ENCODE data around the gene ACOX3. TPM values are rescaled to one million over a fixed set of nuclear protein-coding genes. Genes with fewer than 3 reads are reported as not detected.
"Not testable (repeated sequence)": the region's sequence is repeated elsewhere in the genome, so short reads cannot be mapped to it uniquely, and the experiment has no call there.

ACOX3 gene
- total and polyA plus RNA-seq, 9 donors: 10.1 to 32.4 (median 21.3) TPM

GRCh38 chr4:8422327-8422726 lies 18.2 kb downstream of the ACOX3 start:
- 72 to 75% (median 75%) methylated on average over 4 of the region's 4 CpGs for WGBS, 3 donors
- no peak for TF ChIP-seq POLR2A (IDR thresholded peaks at IDR 0.05)
- TF ChIP-seq CTCF (IDR thresholded peaks at IDR 0.05): no peak
- TF ChIP-seq EP300 (IDR thresholded peaks at IDR 0.05): no peak
- no peak overlapping the region for H3K4me3 ChIP-seq
- H3K9me3 ChIP-seq: no peaks in the 10 kb centered on the region
- intact Hi-C loops (cut with DNase I): no loop called here
- DNase-seq: no peak
- peaks cover 3% of the 10 kb centered on the region for H3K4me1 ChIP-seq (ENCODE audit: insufficient read depth)
- H3K27ac ChIP-seq: no peak overlapping the region
- H3K36me3 ChIP-seq: no peaks in the 10 kb centered on the region
- H3K27me3 ChIP-seq: no peaks in the 10 kb centered on the region

- H3K4me3 ChIP-seq; H3K36me3 ChIP-seq; H3K27me3 ChIP-seq; H3K4me1 ChIP-seq (ENCODE audit: insufficient read depth); DNase-seq; H3K27ac ChIP-seq; intact Hi-C loops (cut with DNase I); H3K9me3 ChIP-seq: not testable (repeated sequence)
Measured at GRCh38 chr4:8420151-8420550, 20.4 kb downstream of the ACOX3 start.

GRCh38 chr4:8419222-8420041 lies 21.1 kb downstream of the ACOX3 start:
- H3K4me1 ChIP-seq (ENCODE audit: insufficient read depth): no peaks in the 10 kb centered on the region
- DNase-seq: no peak
- intact Hi-C loops (cut with DNase I): no loop called here

GRCh38 chr4:8417071-8417614 lies 23.4 kb downstream of the ACOX3 start:
- 84 to 88% (median 86%) methylated on average over 11 of the region's 11 CpGs for WGBS, 3 donors
- Histone ChIP-seq H3K36me3 (no peaks in the 10 kb centered on the region), H3K9me3 (no peaks in the 10 kb centered on the region), H3K4me1 (ENCODE audit: insufficient read depth) (no peaks in the 10 kb centered on the region), H3K27me3 (no peaks in the 10 kb centered on the region), H3K4me3 (no peak overlapping the region), H3K27ac (no peak overlapping the region)
- no peak for TF ChIP-seq CTCF (IDR thresholded peaks at IDR 0.05)
- TF ChIP-seq POLR2A (IDR thresholded peaks at IDR 0.05): no peak
- TF ChIP-seq EP300 (IDR thresholded peaks at IDR 0.05): no peak
- intact Hi-C loops (cut with DNase I): no loop called here
- no peak for DNase-seq

More at GRCh38 chr4:8419222-8420041, 21.1 kb downstream of the ACOX3 start:
- WGBS, 3 donors: 82 to 89% (median 88%) methylated on average over 12 of the region's 12 CpGs
- Histone ChIP-seq H3K27ac (no peak overlapping the region), H3K4me3 (no peak overlapping the region), H3K27me3 (no peaks in the 10 kb centered on the region), H3K9me3 (no peaks in the 10 kb centered on the region), H3K36me3 (no peaks in the 10 kb centered on the region)
- TF ChIP-seq CTCF (IDR thresholded peaks at IDR 0.05): no peak
- TF ChIP-seq EP300 (IDR thresholded peaks at IDR 0.05): no peak
- TF ChIP-seq POLR2A (IDR thresholded peaks at IDR 0.05): no peak

GRCh38 chr4:8414377-8414776 lies 26.1 kb downstream of the ACOX3 start:
- intact Hi-C loops (cut with DNase I): no loop called here
- Histone ChIP-seq H3K36me3 (no peaks in the 10 kb centered on the region), H3K4me1 (ENCODE audit: insufficient read depth) (peaks cover 1% of the 10 kb centered on the region), H3K27ac (no peak overlapping the region), H3K9me3 (no peaks in the 10 kb centered on the region), H3K27me3 (no peaks in the 10 kb centered on the region), H3K4me3 (no peak overlapping the region)
- WGBS, 3 donors: 81 to 87% (median 83%) methylated on average over 2 of the region's 2 CpGs
- DNase-seq: no peak
- TF ChIP-seq POLR2A (IDR thresholded peaks at IDR 0.05): no peak
- TF ChIP-seq EP300 (IDR thresholded peaks at IDR 0.05): no peak
- no peak for TF ChIP-seq CTCF (IDR thresholded peaks at IDR 0.05)
